Measurements from ENCODE around the gene KRT39.

The KRT39 gene

DNA sequence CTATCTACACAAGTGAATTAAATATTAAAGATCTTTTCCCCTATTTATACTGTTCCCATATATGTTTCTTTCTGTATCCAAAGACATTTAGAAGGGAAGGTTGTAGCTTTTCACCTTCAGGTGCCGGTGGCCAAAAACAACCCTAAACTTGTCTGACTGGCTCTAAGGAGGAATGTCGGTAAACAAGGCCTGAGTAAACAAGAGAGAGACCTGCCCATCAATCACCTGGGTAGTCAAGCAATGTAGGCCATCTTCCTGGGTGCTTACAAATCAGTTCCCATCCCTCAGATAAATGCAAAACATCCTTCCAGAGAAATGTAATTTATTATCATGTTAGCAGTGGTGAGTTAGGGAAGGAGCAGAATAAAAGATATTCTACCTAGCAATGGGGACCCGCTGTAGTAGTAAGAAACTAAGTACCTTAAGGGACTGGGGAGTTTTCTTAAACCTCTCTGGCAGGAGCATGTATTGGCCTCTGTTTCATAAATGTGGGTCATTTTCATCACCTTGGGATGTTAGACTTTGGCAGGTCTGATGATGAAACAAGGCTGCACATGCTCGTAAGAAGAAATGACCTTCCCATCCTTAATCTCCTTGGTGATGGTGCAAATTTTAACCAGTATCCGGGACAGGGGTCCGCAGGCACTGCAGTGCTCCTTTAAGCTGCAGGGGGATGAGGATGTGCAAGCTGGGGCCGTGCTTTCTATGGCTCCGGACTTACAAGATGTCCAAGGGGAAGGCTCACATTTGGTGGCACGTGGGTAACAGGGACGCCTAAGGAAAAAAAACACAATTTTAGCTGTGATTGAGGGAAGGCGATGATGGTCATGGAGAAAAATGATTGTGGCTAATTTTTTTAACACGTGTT is 8.4 kb downstream of the KRT39 start:
- no peak overlapping the region for H3K4me3 ChIP-seq (ENCODE audit: low read depth, low read length)
- TF ChIP-seq, protein P1, sequence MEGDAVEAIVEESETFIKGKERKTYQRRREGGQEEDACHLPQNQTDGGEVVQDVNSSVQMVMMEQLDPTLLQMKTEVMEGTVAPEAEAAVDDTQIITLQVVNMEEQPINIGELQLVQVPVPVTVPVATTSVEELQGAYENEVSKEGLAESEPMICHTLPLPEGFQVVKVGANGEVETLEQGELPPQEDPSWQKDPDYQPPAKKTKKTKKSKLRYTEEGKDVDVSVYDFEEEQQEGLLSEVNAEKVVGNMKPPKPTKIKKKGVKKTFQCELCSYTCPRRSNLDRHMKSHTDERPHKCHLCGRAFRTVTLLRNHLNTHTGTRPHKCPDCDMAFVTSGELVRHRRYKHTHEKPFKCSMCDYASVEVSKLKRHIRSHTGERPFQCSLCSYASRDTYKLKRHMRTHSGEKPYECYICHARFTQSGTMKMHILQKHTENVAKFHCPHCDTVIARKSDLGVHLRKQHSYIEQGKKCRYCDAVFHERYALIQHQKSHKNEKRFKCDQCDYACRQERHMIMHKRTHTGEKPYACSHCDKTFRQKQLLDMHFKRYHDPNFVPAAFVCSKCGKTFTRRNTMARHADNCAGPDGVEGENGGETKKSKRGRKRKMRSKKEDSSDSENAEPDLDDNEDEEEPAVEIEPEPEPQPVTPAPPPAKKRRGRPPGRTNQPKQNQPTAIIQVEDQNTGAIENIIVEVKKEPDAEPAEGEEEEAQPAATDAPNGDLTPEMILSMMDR (IDR thresholded peaks at IDR 0.05; ENCODE audit: low read depth, low read length) = no peak
- in situ Hi-C loops (cut with HindIII; ENCODE audit: low sequenced_read_pairs) = no loop called here
- no peak for DNase-seq (ENCODE audit: low read depth, low spot score)

DNA sequence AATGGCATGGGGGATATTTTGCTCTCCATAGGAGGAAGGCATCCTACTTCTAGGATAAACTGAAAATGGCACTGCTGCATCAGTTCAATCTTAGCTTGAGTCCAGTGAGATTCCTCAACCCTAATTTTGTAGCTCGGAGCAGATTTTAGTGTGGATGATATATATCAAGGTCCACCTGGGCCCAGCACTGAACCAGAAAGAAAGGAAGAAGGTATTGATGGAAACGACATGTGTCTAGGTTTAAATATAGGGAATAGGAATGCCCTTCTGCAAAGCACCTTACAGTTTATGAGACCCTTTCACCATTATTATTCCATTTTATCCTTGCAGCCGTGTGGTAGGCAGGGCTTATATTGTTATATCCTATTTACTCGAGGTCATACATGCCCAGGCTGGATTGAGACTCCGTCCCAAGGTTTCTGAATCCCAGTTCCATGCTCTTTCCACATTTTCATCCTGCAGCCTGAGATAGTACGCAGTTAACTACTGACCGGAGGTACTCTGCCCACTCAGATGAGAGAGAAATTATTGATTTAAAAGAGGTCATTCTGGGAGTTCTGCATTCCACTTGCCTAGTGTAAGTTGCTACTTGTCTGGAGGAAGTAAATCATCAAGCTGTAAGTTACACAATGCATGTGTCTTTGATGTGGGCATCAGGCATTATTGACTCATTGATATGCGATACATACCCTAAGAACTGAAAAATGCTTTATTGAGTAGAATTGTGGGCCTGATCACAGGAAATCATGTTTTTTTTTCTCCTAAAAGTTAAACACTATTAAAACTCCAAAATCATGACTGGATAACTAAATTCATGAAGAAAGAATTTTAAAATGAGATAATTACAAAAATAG is 10.1 kb downstream of the KRT39 start:
- peak; percentile 96 for DNase-seq (ENCODE audit: low read depth, low spot score)
- TF ChIP-seq, protein P1 (IDR thresholded peaks at IDR 0.05; ENCODE audit: low read depth, low read length) = no peak
- in situ Hi-C loops (cut with HindIII; ENCODE audit: low sequenced_read_pairs) = no loop called here

GRCh38 chr17:40953881-40954280 is 12.9 kb downstream of the KRT39 start:
- in situ Hi-C loops (cut with HindIII; ENCODE audit: low sequenced_read_pairs) = no loop called here
- TF ChIP-seq, protein P1 (IDR thresholded peaks at IDR 0.05; ENCODE audit: low read depth, low read length) = no peak
- peak; percentile 76 for DNase-seq (ENCODE audit: low read depth, low spot score)
- H3K4me3 ChIP-seq (ENCODE audit: low read depth, low read length) = no peak overlapping the region

More for the DNA sequence above, 10.1 kb downstream of the KRT39 start:
- H3K4me3 ChIP-seq (ENCODE audit: low read depth, low read length) = no peak overlapping the region

DNA sequence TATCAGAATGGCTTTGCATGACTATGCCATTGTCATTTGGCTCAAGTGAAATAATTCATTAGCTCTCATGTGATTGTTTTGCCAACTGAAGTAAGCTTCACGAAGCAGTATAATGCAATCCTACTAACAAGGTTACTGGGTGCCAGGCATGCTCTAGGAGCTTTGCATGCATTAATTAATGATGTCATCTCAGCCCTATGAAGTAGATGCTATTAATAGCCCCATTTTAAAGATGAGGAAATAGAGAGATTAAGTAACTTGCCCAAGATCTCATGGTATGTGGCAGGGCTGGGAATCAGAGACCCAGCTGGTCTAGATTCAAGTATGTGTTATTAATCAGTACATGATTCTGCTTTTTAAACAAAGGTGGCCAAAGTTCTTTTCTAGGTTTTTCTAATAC is 14.1 kb downstream of the KRT39 start:
- H3K4me3 ChIP-seq (ENCODE audit: low read depth, low read length) = no peak overlapping the region
- TF ChIP-seq, protein P1 (IDR thresholded peaks at IDR 0.05; ENCODE audit: low read depth, low read length) = no peak
- DNase-seq (ENCODE audit: low read depth, low spot score) = peak; percentile 68
- in situ Hi-C loops (cut with HindIII; ENCODE audit: low sequenced_read_pairs) = no loop called here

DNA sequence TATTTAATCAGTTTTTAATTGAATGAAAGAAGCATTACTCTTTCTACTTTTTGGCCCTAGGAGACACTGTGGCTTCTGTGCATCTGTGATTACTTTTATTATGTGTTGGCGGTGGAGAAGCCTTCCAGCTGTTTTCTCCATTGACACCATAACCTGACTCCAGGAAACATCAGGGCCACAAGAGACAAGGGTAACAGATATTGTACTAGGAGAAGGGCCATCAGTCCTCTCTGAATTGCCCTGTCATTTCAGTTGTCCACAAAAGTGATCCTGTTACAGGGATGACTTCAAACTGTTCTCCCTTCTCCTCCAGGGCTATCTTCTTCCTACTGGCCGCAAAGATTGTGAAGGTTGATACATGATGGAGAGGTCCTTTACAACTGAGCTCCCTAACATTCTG is 14.6 kb downstream of the KRT39 start:
- in situ Hi-C loops (cut with HindIII; ENCODE audit: low sequenced_read_pairs) = no loop called here
- H3K4me3 ChIP-seq (ENCODE audit: low read depth, low read length) = no peak overlapping the region
- DNase-seq (ENCODE audit: low read depth, low spot score) = no peak
- TF ChIP-seq, protein P1 (IDR thresholded peaks at IDR 0.05; ENCODE audit: low read depth, low read length) = no peak

DNA sequence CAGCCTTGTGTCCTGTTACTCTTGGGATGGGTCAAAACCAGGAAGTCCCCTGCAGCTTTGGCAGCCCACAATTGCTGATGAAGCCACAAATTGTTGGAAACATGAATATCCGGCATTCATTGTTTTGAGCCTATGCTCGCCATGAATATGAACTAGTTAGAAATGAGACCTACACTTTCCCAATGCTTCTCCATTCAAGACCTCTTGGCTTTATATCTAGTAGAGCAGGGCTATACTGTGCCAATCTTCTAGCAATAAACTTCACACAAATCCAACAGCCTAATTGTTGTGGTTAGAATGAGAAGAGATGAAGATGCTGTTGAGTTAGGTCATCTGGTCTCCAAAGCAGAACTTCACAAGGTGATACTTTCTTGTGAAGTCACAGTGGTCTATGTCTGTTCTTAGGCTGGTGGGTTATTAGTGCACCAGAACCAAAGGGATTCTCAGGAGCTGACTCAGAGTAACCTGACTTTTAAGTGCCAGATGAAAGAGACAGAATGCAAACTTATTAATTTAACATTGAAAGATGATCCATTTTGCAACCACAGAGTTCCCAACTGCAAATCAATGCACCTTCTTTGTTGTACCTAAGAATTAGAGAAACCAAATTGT is 15.6 kb downstream of the KRT39 start:
- H3K4me3 ChIP-seq (ENCODE audit: low read depth, low read length) = no peak overlapping the region
- TF ChIP-seq, protein P1 (IDR thresholded peaks at IDR 0.05; ENCODE audit: low read depth, low read length) = no peak
- in situ Hi-C loops (cut with HindIII; ENCODE audit: low sequenced_read_pairs) = no loop called here
- DNase-seq (ENCODE audit: low read depth, low spot score) = no peak

Data from astrocyte of the spinal cord (primary cell).